ENCODE data around the gene CTSZ. TPM values are rescaled to one million over a fixed set of nuclear protein-coding genes. Genes with fewer than 3 reads are reported as not detected.

CTSZ gene
- total and polyA plus RNA-seq, 8 donors: 35.3 to 134 (median 56.2) TPM

- intact Hi-C loops (cut with DNase I; ENCODE audit: low total_unique reads): loop anchor here (5.0 to 10.0 kb wide), 2 partner anchors 33 to 56 kb away; partner anchors contain the start of genes CTSZ and NELFCD
These were observed 33.6 kb upstream of the CTSZ start for GRCh38 chr20:59040667-59041066.

GRCh38 chr20:59039233-59039632 lies 32.2 kb upstream of the CTSZ start:
- no peak for DNase-seq
- H3K27ac ChIP-seq: no peak overlapping the region
- TF ChIP-seq CTCF (IDR thresholded peaks at IDR 0.05) (no peak), POLR2AphosphoS5 (IDR thresholded peaks at IDR 0.05) (no peak), POLR2A (IDR thresholded peaks at IDR 0.05) (no peak), EP300 (IDR thresholded peaks at IDR 0.05) (no peak)
- H3K4me3 ChIP-seq: no peak overlapping the region
- WGBS, 5 donors: 65 to 82% (median 73%) methylated on average over 1 of the region's 1 CpG
- peaks cover 27 to 44% (median 37%) of the 10 kb centered on the region in 4 donors for H3K4me1 ChIP-seq
- H3K27me3 ChIP-seq: no peaks in the 10 kb centered on the region
- H3K9me3 ChIP-seq: no peaks in the 10 kb centered on the region
- peaks cover 33 to 53% (median 41%) of the 10 kb centered on the region in 4 donors for H3K36me3 ChIP-seq
- intact Hi-C loops (cut with DNase I; ENCODE audit: low total_unique reads): no loop called here

More at GRCh38 chr20:59040667-59041066, 33.6 kb upstream of the CTSZ start:
- WGBS, 5 donors: 72 to 82% (median 77%) methylated on average over 5 of the region's 5 CpGs
- Histone ChIP-seq H3K36me3 (peaks cover 21 to 39% (median 27%) of the 10 kb centered on the region in 4 donors), H3K9me3 (no peaks in the 10 kb centered on the region), H3K4me1 (peaks cover 27 to 44% (median 37%) of the 10 kb centered on the region in 4 donors), H3K4me3 (peak overlapping the region in 2 of 4 donors; percentile 87 to 95), H3K27ac (no peak overlapping the region), H3K27me3 (no peaks in the 10 kb centered on the region)
- DNase-seq: no peak
- TF ChIP-seq POLR2AphosphoS5 (IDR thresholded peaks at IDR 0.05) (no peak), POLR2A (IDR thresholded peaks at IDR 0.05) (no peak), CTCF (IDR thresholded peaks at IDR 0.05) (no peak), EP300 (IDR thresholded peaks at IDR 0.05) (no peak)

- no peaks in the 10 kb centered on the region for H3K27me3 ChIP-seq
- DNase-seq: no peak
- H3K27ac ChIP-seq: no peak overlapping the region
- H3K4me1 ChIP-seq: peaks cover 20 to 41% (median 35%) of the 10 kb centered on the region in 4 donors
- H3K4me3 ChIP-seq: no peak overlapping the region
- WGBS, 5 donors: 92 to 95% (median 94%) methylated on average over 12 of the region's 12 CpGs
- intact Hi-C loops (cut with DNase I; ENCODE audit: low total_unique reads): no loop called here
- no peaks in the 10 kb centered on the region for H3K9me3 ChIP-seq
- TF ChIP-seq POLR2AphosphoS5 (IDR thresholded peaks at IDR 0.05) (no peak), CTCF (IDR thresholded peaks at IDR 0.05) (no peak), EP300 (IDR thresholded peaks at IDR 0.05) (no peak), POLR2A (IDR thresholded peaks at IDR 0.05) (no peak)
- peaks cover 33 to 59% (median 45%) of the 10 kb centered on the region in 4 donors for H3K36me3 ChIP-seq
These were observed 30.3 kb upstream of the CTSZ start for GRCh38 chr20:59037386-59037785.

GRCh38 chr20:59035381-59035780 lies 28.3 kb upstream of the CTSZ start:
- 94 to 97% (median 96%) methylated on average over 3 of the region's 3 CpGs for WGBS, 5 donors
- intact Hi-C loops (cut with DNase I; ENCODE audit: low total_unique reads): no loop called here
- peaks cover 33 to 57% (median 45%) of the 10 kb centered on the region in 4 donors for H3K36me3 ChIP-seq
- H3K4me3 ChIP-seq: no peak overlapping the region
- H3K4me1 ChIP-seq: peaks cover 18 to 37% (median 30%) of the 10 kb centered on the region in 4 donors
- H3K27ac ChIP-seq: no peak overlapping the region
- TF ChIP-seq CTCF (IDR thresholded peaks at IDR 0.05) (no peak), POLR2A (IDR thresholded peaks at IDR 0.05) (no peak), POLR2AphosphoS5 (IDR thresholded peaks at IDR 0.05) (no peak), EP300 (IDR thresholded peaks at IDR 0.05) (no peak)
- no peak for DNase-seq
- H3K9me3 ChIP-seq: no peaks in the 10 kb centered on the region
- H3K27me3 ChIP-seq: no peaks in the 10 kb centered on the region
